Tongue (tissue), 2 donors: ENCODE measurements around the gene APC. TPM values are rescaled to one million over a fixed set of nuclear protein-coding genes. Genes with fewer than 3 reads are reported as not detected.
"Not testable (repeated sequence)": the region's sequence is repeated elsewhere in the genome, so short reads cannot be mapped to it uniquely, and the experiment has no call there.

ENCODE experiments used
- DNase-seq: peaks from one replicate; pipeline ENCODE4 v3.0.0-alpha.2; 2015
- total RNA-seq: library from RNA; depleted of rRNA; stranded (reverse); fragments of >200 nt; gene quantifications from one replicate; pipeline ENCODE4 v1.2.3, GENCODE V29; 2014

Gene APC
- total RNA-seq, 1 donor from 2014 or later, result 129 TPM

- DNase-seq, result not testable (repeated sequence)
Measured at GRCh38 chr5:112716895-112717294, 20.8 kb upstream of the APC start.

GRCh38 chr5:112717506-112718082, 20.1 kb upstream of the APC start:
- DNase-seq, result no peak

- DNase-seq, result no peak
Measured at GRCh38 chr5:112718344-112718743, 19.3 kb upstream of the APC start.

GRCh38 chr5:112720576-112720975, 17.1 kb upstream of the APC start:
- no peak for DNase-seq

GRCh38 chr5:112724901-112725300, 12.8 kb upstream of the APC start:
- DNase-seq, result no peak

GRCh38 chr5:112729630-112730029, 8.1 kb upstream of the APC start:
- DNase-seq, result no peak

GRCh38 chr5:112732131-112732530, 5.6 kb upstream of the APC start:
- DNase-seq, result no peak

GRCh38 chr5:112733586-112733985, 4.1 kb upstream of the APC start:
- no peak for DNase-seq

- DNase-seq, result no peak
Measured at GRCh38 chr5:112734597-112734996, 3.1 kb upstream of the APC start.

GRCh38 chr5:112735702-112736101, 2.0 kb upstream of the APC start:
- DNase-seq, result no peak

- DNase-seq, result no peak
Measured at GRCh38 chr5:112737070-112737462, 619 bp upstream of the APC start.

- DNase-seq, result no peak
Measured at GRCh38 chr5:112738191-112738560, 491 bp downstream of the APC start.

GRCh38 chr5:112742424-112742823, 4.7 kb downstream of the APC start:
- DNase-seq, result no peak

GRCh38 chr5:112743631-112744030, 5.9 kb downstream of the APC start:
- no peak for DNase-seq

- DNase-seq, result no peak
Measured at GRCh38 chr5:112752335-112752734, 14.7 kb downstream of the APC start.

GRCh38 chr5:112755703-112756102, 18.0 kb downstream of the APC start:
- DNase-seq, result no peak

GRCh38 chr5:112757468-112758208, 20.0 kb downstream of the APC start:
- peak; percentile 86 for DNase-seq

- no peak for DNase-seq
Measured at GRCh38 chr5:112758676-112759075, 21.0 kb downstream of the APC start.

GRCh38 chr5:112762113-112762810, 24.6 kb downstream of the APC start:
- no peak for DNase-seq

GRCh38 chr5:112763165-112763564, 25.5 kb downstream of the APC start:
- DNase-seq, result no peak

GRCh38 chr5:112772124-112772523, 34.4 kb downstream of the APC start:
- no peak for DNase-seq

GRCh38 chr5:112776301-112776856, 38.7 kb downstream of the APC start:
- no peak for DNase-seq

- DNase-seq, result no peak
Measured at GRCh38 chr5:112779531-112779930, 41.8 kb downstream of the APC start.
